ENCODE measurements around the gene UBE3D. TPM values are rescaled to one million over a fixed set of nuclear protein-coding genes. Genes with fewer than 3 reads are reported as not detected.

The UBE3D gene
- total RNA-seq, 1 experiment from 2014 or later, result 38.0 TPM

DNA sequence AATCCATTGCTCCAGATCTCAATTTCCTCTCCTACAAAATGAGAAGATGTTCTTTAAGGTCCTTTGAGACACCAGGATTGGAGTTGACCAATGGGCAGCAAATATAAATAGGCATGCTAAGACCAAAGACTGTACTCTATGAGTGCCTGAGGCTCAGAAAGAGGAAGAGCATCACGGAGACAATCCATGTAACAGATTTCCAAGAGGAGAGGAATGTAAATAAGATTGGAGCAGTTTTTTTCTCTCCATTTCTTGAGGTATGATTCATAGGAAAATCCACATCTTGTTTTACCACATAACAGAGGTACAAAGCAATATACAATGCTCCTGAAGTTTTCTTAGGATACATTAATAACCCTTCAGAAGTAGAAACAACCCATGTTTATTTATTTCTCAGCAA lies 109.8 kb downstream of the UBE3D start:
- TF ChIP-seq CTCF (conservative IDR thresholded peaks at IDR 0.05; ENCODE audit: low read depth, low read length), result no peak
- Histone ChIP-seq H3K4me3 (ENCODE audit: low read depth, low read length, poor library complexity, severe bottlenecking) (no peak overlapping the region), H3K27me3 (replicated peaks; ENCODE audit: insufficient read depth, low read depth, low read length, poor library complexity) (no peaks in the 10 kb centered on the region), H3K27ac (ENCODE audit: low read depth, low read length, poor library complexity, severe bottlenecking) (no peak overlapping the region), H3K9me3 (ENCODE audit: low read depth, low read length, poor library complexity, severe bottlenecking) (no peaks in the 10 kb centered on the region), H3K4me1 (ENCODE audit: insufficient read depth, low read length, poor library complexity, severe bottlenecking) (peaks cover 32% of the 10 kb centered on the region), H3K36me3 (ENCODE audit: insufficient read depth, low read length, poor library complexity, severe bottlenecking) (no peaks in the 10 kb centered on the region)
- intact Hi-C loops (cut with micrococcal nuclease; ENCODE audit: unreplicated experiment), result no loop called here
- POLR2A ChIA-PET (ENCODE audit: low non-redundant PET), result no interaction called here
- no TSS peak for BruUV-seq (replicated peaks)
- CTCF ChIA-PET, result no interaction called here
- DNase-seq (ENCODE audit: low spot score), result no peak

GRCh38 chr6:82954937-82955577 lies 110.6 kb downstream of the UBE3D start:
- Histone ChIP-seq H3K27me3 (replicated peaks; ENCODE audit: insufficient read depth, low read depth, low read length, poor library complexity) (no peaks in the 10 kb centered on the region), H3K36me3 (ENCODE audit: insufficient read depth, low read length, poor library complexity, severe bottlenecking) (no peaks in the 10 kb centered on the region), H3K4me1 (ENCODE audit: insufficient read depth, low read length, poor library complexity, severe bottlenecking) (peaks cover 27% of the 10 kb centered on the region), H3K4me3 (ENCODE audit: low read depth, low read length, poor library complexity, severe bottlenecking) (no peak overlapping the region), H3K27ac (ENCODE audit: low read depth, low read length, poor library complexity, severe bottlenecking) (no peak overlapping the region), H3K9me3 (ENCODE audit: low read depth, low read length, poor library complexity, severe bottlenecking) (no peaks in the 10 kb centered on the region)
- TF ChIP-seq CTCF (conservative IDR thresholded peaks at IDR 0.05; ENCODE audit: low read depth, low read length), result no peak
- no peak for TF ChIP-seq EZH2 (IDR thresholded peaks at IDR 0.05; ENCODE audit: borderline replicate concordance, low read depth, low read length, poor library complexity, severe bottlenecking)
- CTCF ChIA-PET, result no interaction called here
- POLR2A ChIA-PET (ENCODE audit: low non-redundant PET), result no interaction called here
- DNase-seq (ENCODE audit: low spot score), result no peak
- intact Hi-C loops (cut with micrococcal nuclease; ENCODE audit: unreplicated experiment), result no loop called here
- BruUV-seq (replicated peaks), result no TSS peak

GRCh38 chr6:82954356-82954755 lies 111.3 kb downstream of the UBE3D start:
- H3K27ac ChIP-seq (ENCODE audit: low read depth, low read length, poor library complexity, severe bottlenecking), result no peak overlapping the region
- intact Hi-C loops (cut with micrococcal nuclease; ENCODE audit: unreplicated experiment), result no loop called here
- H3K9me3 ChIP-seq (ENCODE audit: low read depth, low read length, poor library complexity, severe bottlenecking), result no peaks in the 10 kb centered on the region
- ChIA-PET CTCF (no interaction called here), POLR2A (ENCODE audit: low non-redundant PET) (no interaction called here)
- H3K4me1 ChIP-seq (ENCODE audit: insufficient read depth, low read length, poor library complexity, severe bottlenecking), result peaks cover 20% of the 10 kb centered on the region
- no peak overlapping the region for H3K4me3 ChIP-seq (ENCODE audit: low read depth, low read length, poor library complexity, severe bottlenecking)
- H3K27me3 ChIP-seq (replicated peaks; ENCODE audit: insufficient read depth, low read depth, low read length, poor library complexity), result no peaks in the 10 kb centered on the region
- no TSS peak for BruUV-seq (replicated peaks)
- TF ChIP-seq EZH2 (IDR thresholded peaks at IDR 0.05; ENCODE audit: borderline replicate concordance, low read depth, low read length, poor library complexity, severe bottlenecking), result no peak
- no peak for TF ChIP-seq CTCF (conservative IDR thresholded peaks at IDR 0.05; ENCODE audit: low read depth, low read length)
- no peak for DNase-seq (ENCODE audit: low spot score)
- H3K36me3 ChIP-seq (ENCODE audit: insufficient read depth, low read length, poor library complexity, severe bottlenecking), result no peaks in the 10 kb centered on the region
